ENCODE measurements around the gene GDPGP1.
"Not testable (repeated sequence)": the region's sequence is repeated elsewhere in the genome, so short reads cannot be mapped to it uniquely, and the experiment has no call there.

Gene GDPGP1, protein sequence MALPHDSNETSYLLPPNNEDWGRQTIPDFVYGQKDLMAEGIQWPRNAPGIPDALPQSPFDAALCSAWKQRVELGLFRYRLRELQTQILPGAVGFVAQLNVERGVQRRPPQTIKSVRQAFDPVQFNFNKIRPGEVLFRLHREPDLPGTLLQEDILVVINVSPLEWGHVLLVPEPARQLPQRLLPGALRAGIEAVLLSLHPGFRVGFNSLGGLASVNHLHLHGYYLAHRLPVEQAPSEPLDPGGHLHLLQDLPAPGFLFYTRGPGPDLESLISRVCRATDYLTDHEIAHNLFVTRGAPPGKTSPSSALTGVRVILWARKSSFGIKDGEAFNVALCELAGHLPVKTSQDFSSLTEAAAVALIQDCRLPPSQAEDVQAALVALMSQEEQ

DNA sequence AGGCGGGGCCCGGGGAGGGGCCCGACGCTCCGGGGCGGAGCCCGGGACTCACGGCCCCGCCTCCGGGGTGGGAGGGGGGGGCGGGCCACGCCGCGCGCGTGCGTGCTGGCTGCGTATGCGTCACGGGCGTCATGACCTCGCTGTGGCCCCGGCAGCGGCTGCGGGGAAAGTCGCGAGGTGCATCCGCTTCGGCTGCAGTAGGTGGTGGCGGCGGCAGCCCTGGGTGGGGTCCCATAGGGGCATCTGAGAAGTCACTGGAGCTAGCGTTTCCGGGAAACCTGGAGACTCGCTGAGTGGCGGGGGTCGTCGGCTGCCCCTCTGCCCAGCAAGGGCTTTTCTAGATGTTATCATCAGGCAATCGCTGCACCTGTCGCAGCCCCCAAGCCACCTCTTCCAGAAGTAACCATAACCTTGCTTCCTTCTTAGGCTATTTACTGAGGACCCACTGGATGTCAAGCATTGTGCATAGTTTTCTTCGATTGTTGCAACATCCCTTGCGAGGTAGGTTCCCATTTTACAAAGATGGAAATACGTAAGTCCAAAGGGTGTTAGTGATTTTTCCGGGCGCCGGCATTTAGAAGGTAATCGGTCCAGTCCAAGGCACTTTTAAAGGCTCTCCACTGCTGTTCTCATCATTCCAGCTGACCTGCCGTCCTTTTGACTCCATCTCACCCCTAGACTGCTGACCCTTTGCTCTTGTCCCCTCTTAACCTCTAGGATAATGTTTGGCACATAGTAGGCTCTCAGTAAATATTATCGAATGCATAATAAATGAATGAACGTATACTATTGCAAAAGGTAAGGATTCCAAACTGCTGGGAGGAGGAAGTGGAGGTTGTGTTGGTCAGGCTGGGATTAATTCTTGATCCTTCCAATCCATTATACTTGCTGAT, at the start of gene GDPGP1:
Gene GDPGP1 (plus strand): TSS at position 114 of the 893 bp plus-strand sequence. CDS start 6,700 bp downstream, outside the sequence.
- no peak for FAIRE-seq

DNA sequence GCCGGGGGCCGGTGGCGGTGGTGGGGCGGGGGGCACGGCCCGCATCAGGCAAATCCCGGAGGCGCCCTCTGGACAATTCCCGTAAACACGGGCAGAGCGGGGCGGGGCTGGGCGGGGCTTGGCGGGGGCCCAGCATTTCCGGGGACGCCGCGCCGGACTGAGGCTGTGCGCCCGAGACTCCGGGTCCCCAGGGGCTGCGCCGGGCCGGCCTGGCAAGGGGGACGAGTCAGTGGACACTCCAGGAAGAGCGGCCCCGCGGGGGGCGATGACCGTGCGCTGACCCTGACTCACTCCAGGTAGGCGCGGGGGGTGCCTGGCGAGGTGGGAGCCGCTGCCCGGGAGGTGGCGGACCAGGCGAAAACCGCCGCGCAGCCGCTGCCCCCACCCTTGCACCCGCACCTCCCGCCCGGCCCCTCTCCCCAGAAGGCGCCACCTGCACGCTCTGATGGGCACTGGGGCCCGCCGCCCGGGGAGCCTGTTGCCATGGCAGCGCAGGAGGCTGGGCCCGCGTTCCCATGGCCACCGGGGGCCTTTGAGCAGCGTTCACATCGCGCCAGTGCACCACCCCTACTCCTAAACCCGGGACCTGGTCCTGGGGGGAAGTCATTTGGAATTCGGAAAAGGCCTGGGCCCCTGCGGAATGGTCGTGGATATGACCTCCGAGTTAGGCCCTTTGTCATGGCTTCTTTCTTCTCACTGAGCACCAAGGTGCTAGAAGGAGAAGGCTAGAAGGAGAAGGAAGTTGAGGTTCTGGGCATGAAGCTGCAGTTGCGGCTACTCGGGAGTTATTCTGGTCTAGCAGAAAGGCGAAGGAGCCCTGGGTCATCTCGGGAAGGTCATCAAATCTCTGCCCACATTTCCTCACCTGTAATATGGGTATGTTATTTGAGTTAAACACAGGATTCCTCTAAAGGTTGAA, 49.0 kb upstream of the GDPGP1 start:
- FAIRE-seq: no peak

DNA sequence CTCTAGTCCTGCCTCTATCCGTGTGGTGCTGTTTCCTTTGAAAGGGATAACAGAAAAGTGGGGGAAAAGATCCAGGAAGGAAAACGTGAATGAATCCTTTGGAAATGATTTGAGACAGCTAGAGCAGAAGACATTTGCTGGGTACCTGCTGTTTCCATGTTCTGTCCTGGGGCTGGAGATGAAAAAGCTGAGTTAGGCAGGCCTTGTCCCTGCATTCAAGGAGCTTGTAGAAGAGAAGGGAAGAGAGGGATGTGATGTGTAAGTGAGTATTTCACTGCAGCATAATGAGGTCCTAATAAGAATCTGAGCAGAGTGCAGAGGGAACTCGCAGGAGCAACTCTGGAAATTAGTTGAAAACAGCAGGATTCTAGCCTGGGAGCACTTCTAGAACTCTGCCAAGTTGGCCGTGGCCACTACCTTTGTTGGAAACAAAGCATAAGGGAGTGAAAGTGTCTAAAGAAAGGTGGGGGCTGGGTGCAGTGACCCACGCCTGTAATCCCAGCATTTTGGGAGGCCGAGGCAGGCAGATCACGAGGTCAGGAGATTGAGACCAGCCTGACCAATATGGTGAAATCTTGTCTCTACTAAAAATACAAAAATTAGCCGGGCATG, 46.6 kb upstream of the GDPGP1 start:
- no peak for FAIRE-seq

DNA sequence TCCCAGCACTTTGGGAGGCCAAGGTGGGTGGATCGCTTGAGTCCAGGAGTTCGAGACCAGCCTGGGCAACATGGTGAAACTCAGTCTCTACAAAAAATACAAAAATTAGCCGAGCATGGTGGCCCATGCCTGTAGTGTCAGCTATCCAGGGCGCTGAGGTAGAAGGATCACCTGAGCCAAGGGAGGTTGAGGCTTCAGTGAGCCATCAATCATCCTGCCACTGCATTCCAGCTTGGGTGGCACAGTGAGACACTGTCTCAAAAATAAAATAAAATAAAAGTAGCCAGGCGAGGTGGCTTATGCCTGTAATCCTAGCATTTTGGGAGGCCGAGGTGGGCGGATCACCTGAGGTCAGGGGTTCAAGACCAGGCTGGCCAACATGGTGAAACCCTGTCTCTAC, 45.9 kb upstream of the GDPGP1 start:
- FAIRE-seq: not testable (repeated sequence)

DNA sequence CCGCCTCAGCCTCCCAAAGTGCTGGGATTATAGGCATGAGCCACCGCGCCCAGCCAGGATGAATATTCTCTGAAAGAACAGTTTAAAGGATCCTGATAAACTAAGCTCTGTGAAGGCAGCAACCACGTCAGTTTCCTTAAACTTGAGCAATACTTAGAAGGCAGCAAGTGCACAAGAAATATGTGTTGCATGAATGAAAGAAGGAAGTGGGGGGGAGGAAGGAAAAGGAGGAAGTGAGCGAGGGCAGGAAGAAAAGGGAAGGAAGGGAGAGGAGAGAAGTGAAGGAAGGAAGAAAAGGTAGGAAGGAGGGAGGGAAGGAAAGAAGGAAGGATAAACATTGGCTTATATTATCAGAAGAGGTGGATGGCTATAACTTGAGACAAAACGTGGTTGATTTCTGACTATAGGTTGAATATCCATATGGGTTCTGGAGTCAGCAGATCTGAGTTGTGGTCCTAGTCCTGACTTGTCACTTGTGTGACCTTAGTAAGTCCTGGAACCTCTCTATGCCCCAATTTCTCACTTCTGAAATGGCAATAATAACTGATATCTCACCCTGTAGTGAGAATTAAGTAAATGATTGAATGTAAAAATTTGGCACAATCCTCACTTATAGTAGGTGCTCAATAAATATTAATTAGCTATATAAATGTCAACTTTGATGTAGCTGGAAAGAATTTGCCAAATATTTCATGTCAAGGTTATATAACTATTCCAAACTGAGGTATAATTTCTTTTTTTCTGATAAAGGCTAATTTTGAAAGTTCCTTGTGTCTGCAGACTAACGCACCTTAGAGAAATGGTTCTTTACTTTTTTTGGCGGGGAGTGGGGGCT, 44.9 kb upstream of the GDPGP1 start:
- FAIRE-seq: no peak

DNA sequence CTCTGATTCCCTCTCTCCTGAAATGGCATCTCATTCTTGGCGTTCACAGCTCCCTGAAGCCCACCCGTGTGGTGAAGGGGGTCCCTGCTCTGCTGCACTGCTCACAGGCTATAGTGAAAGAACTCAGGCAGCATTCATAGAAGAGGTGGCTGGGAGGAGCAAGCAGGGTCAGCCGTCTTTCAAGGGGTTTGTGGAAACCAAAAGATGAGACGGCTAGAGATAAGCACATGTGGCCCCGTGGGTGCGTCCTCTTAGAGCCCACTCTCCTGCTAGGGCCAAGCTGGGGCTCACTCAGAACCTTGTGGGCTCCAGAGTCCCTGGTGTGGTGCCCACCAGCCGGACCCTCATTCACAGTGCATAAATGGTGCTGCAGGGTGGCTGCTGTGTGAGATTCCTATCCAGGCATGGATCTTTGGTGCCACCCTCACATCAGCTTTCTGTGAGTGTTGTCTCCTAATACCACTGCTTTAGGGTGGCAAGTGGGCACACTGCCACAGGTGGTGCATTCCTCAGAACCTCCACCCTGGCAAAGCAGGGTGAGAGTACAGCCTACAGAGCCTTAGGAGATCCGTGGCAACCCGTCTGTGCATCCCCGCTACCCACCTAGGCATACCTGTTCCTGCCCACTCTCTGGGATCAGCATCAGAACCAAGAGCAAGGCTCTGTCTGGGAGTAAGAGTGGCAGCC, 44.1 kb upstream of the GDPGP1 start:
- FAIRE-seq: no peak

DNA sequence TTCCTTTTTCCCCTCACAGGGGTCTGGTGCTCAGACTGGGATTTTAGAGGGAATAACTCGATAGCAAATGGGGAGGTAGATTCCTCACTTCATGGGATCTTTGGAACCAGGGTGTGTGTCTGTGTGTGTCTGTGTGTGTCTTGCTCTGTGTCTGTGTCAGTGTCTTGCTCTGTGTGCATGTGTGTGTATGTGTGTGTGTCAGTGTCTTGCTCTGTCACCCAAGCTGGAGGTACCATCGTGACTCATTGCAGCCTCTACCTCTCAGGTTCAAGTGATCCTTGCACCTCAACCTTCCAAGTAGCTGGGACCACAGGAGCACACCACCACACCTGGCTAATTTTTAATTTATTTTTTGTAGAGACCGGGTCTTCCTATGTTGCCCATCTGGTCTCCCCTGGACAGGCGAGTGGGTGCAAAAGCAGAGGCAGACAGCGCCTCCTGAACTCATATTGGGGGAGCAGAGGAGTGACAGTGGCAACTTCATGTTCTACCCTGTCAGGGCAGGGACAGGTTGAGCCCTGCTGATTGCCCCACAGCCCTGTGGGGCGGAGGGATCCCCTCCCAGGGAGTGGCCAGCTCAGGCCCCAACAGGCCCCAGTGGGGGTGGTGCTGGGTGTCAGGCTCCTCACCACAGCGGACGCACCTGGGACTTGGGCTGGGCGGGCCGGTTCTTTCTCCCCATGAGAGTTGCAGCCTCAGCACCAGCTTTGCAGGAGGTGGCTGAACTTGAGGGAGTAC, 43.2 kb upstream of the GDPGP1 start:
- FAIRE-seq: no peak

DNA sequence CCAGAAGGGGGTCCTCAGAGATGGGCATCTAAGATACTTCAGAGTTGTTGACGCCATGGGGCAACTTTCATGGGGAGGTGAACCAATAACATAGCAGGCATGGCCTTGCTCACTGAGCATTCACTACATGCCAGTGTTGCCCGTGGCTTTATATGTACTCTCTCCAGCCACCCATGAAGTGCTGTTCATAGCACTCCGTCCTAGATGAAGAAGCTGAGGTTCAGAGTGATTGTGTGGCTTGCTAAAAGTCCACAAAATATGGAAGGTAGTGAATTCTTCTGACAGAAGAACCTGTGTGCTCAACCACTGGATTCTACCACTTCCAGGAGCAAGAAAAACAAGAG, 42.7 kb upstream of the GDPGP1 start:
- no peak for FAIRE-seq

DNA sequence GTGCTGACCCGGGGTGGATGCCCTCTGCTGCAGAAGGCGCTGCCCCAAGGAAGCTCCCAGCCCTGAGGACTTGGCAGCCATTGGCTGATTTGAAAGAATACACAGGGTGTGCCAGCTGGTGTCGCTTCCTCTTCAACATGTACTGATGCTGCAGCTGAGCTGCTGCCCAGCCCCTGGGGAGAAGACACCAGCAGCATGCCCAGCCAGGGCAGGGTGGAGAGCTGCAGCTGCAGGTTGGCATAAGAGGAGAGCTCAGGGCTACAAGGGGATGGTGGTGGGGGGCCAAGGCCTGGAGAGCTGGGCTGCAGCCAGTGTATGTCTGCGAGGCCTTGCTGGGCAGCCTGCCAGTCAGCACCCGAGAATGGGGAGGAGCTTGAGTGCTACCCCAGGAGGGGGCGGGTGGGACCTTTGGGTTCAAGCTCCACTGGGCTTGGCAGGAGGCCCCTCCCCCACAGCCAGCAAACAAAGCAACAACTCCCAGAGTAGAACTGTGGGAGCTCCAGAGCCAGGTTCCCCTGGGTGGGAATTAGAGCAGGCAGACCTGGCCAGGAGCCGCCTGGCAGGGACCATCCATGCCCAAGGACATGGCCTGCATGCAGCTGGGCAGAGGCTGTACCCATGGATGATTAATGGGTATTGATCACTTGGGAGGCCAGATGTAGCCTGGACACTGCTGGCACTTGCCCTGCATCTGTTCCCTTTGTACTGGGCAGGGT, 42.1 kb upstream of the GDPGP1 start:
- FAIRE-seq: no peak

DNA sequence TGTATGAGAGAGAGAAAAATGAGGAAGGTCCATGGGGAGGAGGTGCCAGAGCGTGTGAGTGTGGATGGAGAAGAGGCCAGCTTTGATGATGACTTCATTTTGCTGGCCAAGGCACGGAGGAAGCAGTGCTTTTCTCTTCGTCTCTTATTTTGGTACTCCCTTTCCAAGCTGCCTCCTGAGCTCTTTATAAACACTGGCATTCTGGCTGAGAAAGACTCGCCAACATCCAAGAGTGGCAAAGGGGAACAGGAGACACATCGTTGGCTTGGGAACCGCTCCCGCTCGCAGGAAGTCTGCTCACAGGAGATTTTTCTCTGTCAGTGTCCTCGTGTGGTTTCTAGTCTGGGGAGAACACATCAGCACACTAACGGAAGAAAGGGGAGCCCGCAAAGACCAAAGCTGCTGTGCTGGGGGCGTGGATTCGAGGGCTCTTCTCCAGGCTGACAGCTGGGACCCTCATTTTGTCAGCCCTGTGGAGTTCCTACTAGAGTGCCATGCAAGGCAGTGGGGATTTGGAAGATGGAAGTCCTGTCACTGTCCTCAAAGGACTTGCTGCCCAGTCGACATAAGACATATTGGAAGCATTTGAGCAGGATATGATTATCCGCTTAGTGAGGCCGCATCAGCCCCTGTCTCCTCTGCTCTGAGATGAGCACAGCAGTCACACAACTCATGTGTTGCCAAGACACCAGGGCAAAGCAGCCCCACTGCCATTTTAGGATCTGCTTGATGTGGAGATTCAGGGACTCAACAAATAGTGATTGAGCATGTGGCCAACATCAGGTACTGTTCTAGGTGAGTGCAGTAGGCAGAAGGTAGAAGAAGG, 40.8 kb upstream of the GDPGP1 start:
- FAIRE-seq: no peak

DNA sequence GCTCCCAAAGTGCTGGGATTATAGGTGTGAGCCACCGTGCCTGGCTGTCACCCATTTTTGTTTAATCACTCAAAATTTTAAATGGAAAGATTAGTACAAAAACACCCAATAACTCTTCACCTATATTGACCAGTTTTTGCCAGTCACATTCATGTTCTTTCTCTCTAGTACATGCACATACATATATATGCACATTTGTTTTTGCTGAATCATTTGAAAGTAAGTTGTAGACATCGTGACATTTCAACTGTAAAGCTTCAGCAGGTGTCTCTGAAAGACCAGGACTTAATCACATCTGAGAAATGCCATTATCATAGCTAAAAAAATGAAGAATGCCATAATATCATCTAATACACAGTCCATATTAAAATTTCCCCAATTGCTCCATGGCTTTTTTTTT, 39.4 kb upstream of the GDPGP1 start:
- FAIRE-seq: no peak

DNA sequence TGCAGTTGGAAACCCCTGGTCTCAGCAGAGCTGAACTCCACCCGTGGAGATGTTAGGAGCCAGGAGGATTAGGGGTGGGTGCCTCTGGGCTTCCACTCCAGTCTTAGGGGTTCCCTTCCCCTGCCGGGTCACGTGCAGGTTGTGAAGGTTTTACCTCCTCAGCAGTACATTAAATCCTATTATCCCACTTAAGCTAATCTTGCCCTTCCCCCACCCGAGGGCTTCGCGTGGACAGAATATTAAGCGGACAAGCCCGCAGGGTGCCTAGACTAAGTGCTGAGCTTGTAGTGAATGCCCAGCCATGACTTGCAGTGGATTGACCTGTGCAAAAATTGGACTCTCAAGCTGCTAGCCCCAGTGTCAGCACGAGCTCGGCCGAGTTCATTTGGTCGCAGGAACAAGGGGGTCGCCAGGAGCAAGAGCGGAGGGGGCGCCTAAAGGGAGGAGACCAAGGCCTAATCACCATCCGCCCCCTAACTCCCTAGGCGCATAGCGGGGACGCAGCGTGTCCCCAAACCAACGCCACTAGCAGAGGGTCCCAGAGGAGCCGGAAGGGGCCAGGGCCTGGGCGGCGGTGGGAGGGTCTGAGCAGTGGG, 33.4 kb upstream of the GDPGP1 start:
- FAIRE-seq: no peak

DNA sequence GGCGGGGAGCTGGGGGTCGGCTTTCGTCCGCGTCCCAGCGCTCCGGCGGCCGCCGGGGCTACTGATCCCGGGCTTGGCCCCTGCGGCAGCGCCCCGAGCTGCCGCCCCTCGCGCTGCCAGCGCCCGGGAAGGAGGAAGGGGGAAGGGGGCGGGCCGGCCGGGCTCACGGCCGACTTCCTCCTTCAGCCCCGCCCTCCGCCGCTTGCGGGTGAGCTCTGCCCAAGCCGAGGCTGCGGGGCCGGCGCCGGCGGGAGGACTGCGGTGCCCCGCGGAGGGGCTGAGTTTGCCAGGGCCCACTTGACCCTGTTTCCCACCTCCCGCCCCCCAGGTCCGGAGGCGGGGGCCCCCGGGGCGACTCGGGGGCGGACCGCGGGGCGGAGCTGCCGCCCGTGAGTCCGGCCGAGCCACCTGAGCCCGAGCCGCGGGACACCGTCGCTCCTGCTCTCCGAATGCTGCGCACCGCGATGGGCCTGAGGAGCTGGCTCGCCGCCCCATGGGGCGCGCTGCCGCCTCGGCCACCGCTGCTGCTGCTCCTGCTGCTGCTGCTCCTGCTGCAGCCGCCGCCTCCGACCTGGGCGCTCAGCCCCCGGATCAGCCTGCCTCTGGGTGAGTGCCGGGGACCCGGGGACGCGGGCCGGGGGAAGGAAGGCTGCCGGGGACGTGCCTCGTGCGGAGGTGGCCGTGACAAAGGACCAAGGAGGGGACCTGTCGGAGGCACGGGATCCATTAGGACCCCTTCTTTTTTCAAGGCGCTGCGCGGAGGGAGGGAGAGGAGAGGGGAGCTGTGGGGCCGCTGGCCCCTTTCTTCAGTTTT, 32.7 kb upstream of the GDPGP1 start, which contains the start of gene SEMA4B:
Gene SEMA4B (plus strand): TSS at position 201 of the 814 bp plus-strand sequence. CDS start 249 bp downstream, at position 450.
- FAIRE-seq: no peak

DNA sequence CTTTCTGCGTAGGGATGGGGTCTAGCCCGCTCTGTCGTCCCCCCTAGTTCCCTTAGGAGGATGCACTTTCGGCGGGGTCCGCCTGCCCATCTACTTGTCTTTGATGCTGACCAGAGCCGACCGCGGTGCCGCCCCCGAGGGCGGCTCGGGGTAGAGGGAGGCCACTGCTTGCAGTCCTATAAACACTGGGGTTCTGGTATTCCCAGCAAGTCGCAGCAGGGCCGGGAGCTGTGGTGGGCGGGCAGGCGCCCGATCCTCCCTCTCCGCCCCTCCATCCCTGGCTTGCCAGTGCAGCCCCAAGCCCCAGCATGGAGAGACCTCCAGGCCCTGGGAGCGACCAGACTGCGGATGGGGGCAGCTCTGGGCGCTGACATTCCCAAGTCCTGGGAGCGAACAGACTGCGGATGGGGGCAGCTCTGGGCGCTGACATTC, 32.0 kb upstream of the GDPGP1 start:
- FAIRE-seq: no peak

DNA sequence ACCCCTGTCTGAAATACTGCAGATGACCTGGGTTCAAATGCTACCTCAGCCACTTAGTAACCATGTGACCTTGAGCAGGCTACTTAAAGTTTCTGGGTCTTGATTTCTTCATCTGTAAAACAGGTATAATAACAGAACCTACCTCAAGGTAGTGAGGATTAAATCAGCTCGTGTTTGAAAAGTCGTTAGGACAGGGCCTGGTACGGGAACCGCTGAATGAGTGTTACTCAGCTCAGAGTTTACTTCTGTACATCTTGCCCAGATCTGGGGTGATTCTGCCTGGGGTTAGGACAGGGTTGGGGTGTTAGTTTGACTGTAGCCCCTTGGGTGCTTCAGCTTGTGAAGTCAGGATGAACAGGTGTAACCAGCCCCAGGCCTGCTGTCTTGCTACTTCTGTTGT, 31.1 kb upstream of the GDPGP1 start:
- no peak for FAIRE-seq

DNA sequence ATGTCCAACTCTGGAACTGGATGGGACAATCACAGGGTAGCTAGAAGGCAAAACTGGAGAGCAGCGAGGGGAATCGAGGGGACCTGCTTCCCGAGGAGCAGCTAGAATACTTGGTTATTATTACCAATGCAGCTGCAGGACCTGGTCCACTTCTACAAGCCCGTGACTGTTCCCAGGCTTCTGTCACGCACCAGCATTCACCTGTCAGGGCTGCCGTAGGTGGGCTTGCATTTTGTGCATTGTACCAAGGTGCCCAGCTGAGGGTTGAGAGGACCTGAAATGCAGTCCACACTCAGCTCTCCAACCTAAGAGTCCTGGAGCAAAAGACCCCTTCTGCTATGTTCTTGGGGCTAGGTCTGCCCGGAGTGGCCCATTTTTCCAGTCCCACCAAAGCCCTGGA, 30.5 kb upstream of the GDPGP1 start:
- FAIRE-seq: no peak

DNA sequence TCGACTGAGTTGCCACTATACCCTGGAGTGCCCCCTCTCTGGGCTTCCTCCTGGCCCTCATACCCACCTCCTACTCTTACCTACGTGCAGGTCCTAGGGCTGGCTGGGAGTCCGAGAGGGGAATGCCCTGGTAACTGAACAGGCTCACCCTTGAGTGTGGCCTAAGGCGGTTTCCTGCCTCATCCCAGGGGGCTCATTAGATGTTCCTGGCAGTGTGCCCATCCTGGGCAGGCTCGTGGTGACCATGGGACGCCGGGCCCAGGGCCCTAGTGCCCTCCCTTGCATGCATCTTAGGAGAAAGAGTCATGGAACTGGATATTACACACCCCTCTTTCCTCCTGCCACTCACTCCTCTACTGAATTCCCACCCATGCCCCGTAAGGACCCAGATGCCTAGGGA, 30.1 kb upstream of the GDPGP1 start:
- FAIRE-seq: no peak

Data from TTC549 (cell line).